ENCODE results near the gene COX6A1. TPM values are rescaled to one million over a fixed set of nuclear protein-coding genes. Genes with fewer than 3 reads are reported as not detected.
"Not testable (repeated sequence)": the region's sequence is repeated elsewhere in the genome, so short reads cannot be mapped to it uniquely, and the experiment has no call there.

The COX6A1 gene
- total RNA-seq, 2 experiments from 2014 or later = 494 TPM

DNA sequence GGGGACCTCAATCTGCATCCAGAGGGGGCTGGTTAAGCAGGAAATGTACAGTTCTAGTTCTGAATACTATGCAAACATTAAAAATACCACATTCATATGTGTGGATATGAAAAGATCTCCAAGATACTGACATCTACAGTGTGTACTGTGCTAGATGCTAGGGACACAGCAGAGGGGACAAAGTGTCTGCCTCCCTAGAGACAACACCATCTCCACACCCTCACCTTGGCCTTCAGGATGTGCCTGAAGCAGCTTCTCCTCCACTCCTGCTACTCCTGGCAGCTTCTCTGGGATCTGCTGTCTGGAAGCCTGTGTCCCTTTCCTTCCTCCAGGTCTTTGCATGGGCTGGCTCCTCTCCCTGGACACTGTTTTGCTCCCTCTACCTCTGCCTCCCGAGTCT is 42.3 kb downstream of the COX6A1 start:
- ChIA-PET CTCF (no interaction called here), POLR2A (no interaction called here)

DNA sequence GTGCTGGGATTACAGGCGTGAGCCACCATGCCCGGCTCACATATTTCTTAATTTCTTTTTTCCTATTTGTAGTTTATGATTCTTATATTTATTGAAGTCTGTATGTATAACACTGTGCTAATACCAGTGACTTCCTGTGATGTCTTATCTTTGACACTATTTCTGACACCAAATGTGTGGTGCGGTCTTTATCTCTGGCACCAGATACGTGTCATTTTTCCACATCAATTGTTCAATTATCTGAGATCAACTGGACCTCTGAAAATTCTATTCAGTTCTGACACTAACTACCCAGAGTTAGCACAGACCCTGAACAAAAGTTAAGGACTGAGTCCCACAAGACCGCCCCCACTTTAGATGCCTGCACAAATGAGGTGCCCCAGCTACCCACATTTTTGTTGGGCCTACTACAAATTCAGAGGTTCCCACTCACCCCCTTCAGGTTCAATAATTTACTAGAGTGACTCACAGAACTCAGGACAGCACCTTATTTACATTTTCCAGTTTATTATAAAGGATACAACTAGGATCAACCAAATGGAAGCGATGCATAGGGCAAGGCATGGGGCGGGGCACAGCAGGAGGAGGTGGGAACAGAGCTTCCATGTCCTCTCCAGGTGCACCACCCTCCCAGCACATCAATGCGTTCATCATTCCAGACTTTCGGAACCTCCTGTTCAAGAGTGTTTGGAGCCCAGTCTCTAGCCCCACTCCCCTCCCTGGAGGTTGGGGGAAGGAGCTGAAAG is 43.3 kb downstream of the COX6A1 start:
- POLR2A ChIA-PET = no interaction called here
- CTCF ChIA-PET = no interaction called here

DNA sequence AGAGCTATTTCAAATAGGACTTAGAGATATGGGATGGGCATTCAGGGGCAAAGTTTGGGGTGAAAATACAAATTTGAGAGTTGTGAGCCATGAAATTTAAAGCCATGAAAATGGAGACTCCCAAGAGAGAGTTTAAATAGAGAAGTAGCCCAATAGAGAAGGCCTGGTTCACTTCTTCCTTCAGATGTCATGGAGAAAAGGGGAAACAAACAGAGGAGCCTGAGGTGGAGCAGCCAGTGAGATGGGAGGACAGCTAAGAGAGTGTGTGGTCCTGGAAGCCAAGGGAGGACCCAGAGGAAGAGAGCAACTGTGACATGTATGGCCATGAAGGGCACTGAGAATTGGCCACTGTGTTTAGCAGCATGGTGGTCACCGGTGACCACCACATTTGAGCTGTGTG is 45.7 kb downstream of the COX6A1 start:
- ChIA-PET POLR2A (interaction anchor here (0.6 to 0.7 kb wide), 3 partner anchors 39 to 177 kb away, joined by 3 to 7 read pairs (median 5); no protein-coding TSS in a partner anchor), CTCF (interaction anchor here (0.6 to 0.9 kb wide), 2 partner anchors 10 to 90 kb away, joined by 3 read pairs; no protein-coding TSS in a partner anchor)

DNA sequence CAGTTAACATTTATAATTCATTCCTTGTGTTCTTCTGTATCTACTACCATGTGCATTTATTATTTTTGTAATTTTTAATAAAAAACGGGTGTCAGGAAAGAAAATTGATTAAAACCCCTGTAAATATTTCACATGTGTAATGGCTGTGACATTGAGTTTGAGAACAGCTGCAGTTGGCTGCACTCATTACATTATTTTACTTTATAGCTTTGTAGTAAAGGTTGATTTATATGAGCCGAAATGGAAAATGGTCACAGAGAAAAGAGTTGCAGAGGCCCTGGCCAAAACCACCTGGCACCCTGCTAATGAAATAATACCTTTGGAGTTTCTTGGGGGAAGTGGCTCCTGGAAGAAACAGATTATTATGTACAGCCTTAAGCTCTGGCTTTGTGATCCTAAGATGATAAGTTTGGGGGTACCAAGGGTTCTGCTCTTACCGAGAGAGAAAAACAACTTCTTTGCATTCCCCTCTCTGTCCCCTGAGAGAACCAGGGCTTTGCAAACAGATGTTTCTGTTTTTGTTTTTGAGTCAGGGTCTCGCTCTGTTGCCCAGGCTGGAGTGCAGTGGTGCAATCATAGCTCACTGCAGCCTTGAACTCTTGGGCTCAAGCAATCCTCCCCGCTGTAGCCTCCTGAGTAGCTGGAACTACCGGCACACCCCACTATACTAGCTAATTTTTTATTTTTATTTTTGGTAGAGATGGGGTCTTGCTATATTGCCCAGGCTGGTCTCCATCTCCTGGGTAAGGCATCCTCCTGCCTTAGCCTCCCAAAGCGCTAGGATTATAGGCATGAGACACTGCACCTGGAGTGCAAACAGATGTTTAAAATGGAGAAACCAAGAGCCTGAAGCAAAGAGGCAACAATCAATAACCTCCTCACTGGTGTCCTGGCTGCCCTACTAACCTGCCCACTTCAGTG is 48.3 kb downstream of the COX6A1 start:
- CTCF ChIA-PET = no interaction called here
- POLR2A ChIA-PET = interaction anchor here (0.6 kb wide), 1 partner anchor 10 kb away, joined by 4 read pairs; the partner anchor contains the start of gene DYNLL1

DNA sequence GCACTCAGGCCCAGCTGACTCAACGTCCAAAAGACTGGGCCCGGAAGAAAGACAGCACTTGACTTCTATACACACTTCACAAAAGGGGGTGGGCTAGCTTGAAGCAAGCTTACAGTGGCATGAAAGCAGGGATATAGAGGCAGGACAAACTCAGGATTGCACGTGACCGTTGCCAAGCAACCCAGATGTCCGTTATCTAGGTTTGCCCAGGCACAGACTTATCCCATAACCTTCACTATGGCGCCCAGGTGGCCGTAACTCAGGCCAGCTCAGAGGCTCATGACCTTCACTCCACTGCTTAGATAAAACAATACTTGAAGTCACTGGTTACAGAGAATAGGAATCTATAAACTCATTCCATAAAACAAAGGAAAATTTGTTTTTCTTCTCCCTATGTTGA is 49.6 kb downstream of the COX6A1 start:
- CTCF ChIA-PET = interaction anchor here (1.2 kb wide), 1 partner anchor 17 kb away, joined by 3 read pairs; no protein-coding TSS in a partner anchor
- POLR2A ChIA-PET = not testable (repeated sequence)

DNA sequence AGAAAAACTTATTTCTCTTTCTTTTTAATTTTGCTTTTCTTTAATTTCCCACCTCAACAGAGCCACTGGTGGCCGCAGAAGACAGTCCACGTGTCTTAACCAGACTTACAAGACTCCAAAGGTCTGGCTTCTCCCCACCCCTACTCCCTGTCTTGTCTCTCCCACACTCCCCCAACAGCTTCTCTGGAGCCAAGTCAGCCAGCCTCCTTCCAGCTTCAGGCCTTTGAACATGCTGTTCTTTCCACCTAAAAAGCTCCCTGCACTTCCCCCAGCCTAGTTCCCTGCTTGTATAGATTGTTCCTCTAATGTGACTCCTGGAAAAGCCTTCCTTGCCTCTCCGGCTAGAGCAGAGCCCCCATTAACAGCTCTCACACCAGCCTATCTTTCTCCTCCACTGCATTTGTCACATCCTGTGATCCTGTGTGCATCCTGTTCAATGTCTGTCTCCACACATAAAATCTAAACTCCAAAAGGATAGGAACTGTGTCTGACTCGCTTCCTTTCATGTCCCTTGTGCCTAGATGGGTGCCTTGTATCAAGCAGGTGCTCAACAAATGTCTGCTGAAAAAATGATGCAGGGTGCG is 50.2 kb downstream of the COX6A1 start:
- POLR2A ChIA-PET = no interaction called here
- CTCF ChIA-PET = interaction anchor here (1.2 kb wide), 1 partner anchor 18 kb away, joined by 3 read pairs; no protein-coding TSS in a partner anchor

DNA sequence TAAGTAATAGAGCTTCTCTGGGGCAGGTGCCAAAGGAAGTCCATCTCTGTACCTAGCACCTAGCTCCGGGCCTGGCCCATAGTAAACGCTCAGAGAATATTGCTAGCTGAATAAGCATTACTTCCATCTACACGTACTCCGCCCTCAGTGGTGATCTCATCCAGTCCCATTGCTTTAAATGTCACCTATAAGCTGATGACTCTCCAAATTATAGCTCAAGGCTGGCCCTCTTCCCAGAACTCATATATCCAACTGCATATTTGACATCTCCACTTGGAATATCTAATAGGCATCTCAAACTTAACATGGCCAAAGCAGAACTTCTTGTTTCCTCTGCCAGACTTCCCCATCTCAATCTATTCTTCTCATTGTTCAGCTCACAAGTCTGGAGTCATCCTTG is 51.1 kb downstream of the COX6A1 start:
- POLR2A ChIA-PET = no interaction called here

DNA sequence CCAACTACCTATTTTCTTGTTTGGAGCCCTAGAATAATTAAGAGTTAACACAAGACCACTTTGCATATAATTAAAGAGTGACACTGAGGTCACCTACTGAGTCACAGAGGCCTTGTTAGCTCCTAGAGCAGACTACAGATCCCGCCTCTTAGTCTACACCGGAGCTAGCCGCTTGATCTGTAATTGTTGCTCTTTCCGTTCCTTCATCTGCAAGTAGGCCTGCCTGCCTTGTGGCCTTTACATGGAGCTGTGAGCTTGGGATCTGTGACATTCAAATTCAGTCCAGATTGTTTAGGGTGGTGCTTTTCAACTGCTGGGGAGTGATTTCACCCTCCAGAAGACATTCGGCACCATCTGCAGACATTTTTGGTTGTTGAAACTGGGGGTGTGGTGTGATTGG is 52.4 kb downstream of the COX6A1 start:
- ChIA-PET CTCF (interaction anchor here (2.0 kb wide), 1 partner anchor 20 kb away, joined by 5 read pairs; no protein-coding TSS in a partner anchor), POLR2A (no interaction called here)

More for the DNA sequence above, 51.1 kb downstream of the COX6A1 start:
- CTCF ChIA-PET = no interaction called here

Other genes with a start within 250 kb of the COX6A1 start
- 100 to 1,000 TPM; 153 to 160 TPM for gene GCN1, start 243.4 kb upstream of the COX6A1 start, total RNA-seq
- 1,000 to 10,000 TPM; 3,993 to 4,133 TPM for gene RPLP0, start 237.0 kb upstream of the COX6A1 start, total RNA-seq
- gene PXN, start 172.4 kb upstream of the COX6A1 start, total RNA-seq = 10 to 100 TPM; 33.0 to 39.1 TPM
- 1,000 to 10,000 TPM; 1,157 to 1,321 TPM for gene RNU4-2, start 146.2 kb upstream of the COX6A1 start, total RNA-seq
- 100 to 1,000 TPM; 620 to 702 TPM for gene RNU4-1, start 144.9 kb upstream of the COX6A1 start, total RNA-seq
- 1 to 10 TPM; 2.5 to 3.7 TPM for gene SIRT4, start 135.8 kb upstream of the COX6A1 start, total RNA-seq
- gene PLA2G1B, start 110.3 kb upstream of the COX6A1 start, total RNA-seq = not detected
- gene MSI1, start 68.9 kb upstream of the COX6A1 start, total RNA-seq = under 1 TPM; 0.17 to 0.21 TPM
- gene TRIAP1, start 8.3 kb downstream of the COX6A1 start, total RNA-seq = 10 to 100 TPM; 68.2 to 69.1 TPM
- 10 to 100 TPM; 30.8 to 32.1 TPM for gene GATC, start 8.3 kb downstream of the COX6A1 start, total RNA-seq
- gene SRSF9, start 31.6 kb downstream of the COX6A1 start, total RNA-seq = 100 to 1,000 TPM; 275 to 281 TPM
- gene DYNLL1, start 58.0 kb downstream of the COX6A1 start, total RNA-seq = 100 to 1,000 TPM; 269 to 277 TPM
- 10 to 100 TPM; 33.7 to 36.0 TPM for gene COQ5, start 91.0 kb downstream of the COX6A1 start, total RNA-seq
- 100 to 1,000 TPM; 165 to 168 TPM for gene RNF10, start 96.2 kb downstream of the COX6A1 start, total RNA-seq
- gene POP5, start 143.3 kb downstream of the COX6A1 start, total RNA-seq = 10 to 100 TPM; 75.4 to 75.6 TPM
- under 1 TPM; 0.17 to 0.31 TPM for gene CABP1, start 202.5 kb downstream of the COX6A1 start, total RNA-seq
- gene MLEC, start 249.0 kb downstream of the COX6A1 start, total RNA-seq = 100 to 1,000 TPM; 128 to 132 TPM